Ammon's horn (tissue), 1 donor: Measurements from ENCODE around the gene SSB.
"Not testable (repeated sequence)": the region's sequence is repeated elsewhere in the genome, so short reads cannot be mapped to it uniquely, and the experiment has no call there.

Source experiments
- DNase-seq: peaks from one replicate; pipeline ENCODE4 v3.0.0-alpha.2; 2016; ENCODE audit warnings: low spot score

The SSB gene

GRCh38 chr2:169781249-169782013 lies 17.2 kb upstream of the SSB start:
- DNase-seq: no peak

- DNase-seq: no peak
Measured at GRCh38 chr2:169782513-169782912, 16.2 kb upstream of the SSB start.

GRCh38 chr2:169790581-169790980 lies 8.1 kb upstream of the SSB start:
- no peak for DNase-seq

- DNase-seq: no peak
Measured at GRCh38 chr2:169795181-169795580, 3.5 kb upstream of the SSB start.

GRCh38 chr2:169796441-169796840 lies 2.2 kb upstream of the SSB start:
- DNase-seq: no peak

GRCh38 chr2:169797601-169798000 lies 1.1 kb upstream of the SSB start:
- DNase-seq: no peak

GRCh38 chr2:169798397-169798717 lies 314 bp upstream of the SSB start:
- DNase-seq: no peak

GRCh38 chr2:169803480-169803879 lies 4.8 kb downstream of the SSB start:
- no peak for DNase-seq

GRCh38 chr2:169806586-169806985 lies 7.9 kb downstream of the SSB start:
- DNase-seq: no peak

GRCh38 chr2:169808221-169808620 lies 9.6 kb downstream of the SSB start:
- no peak for DNase-seq

GRCh38 chr2:169815849-169816248 lies 17.2 kb downstream of the SSB start:
- DNase-seq: no peak

- not testable (repeated sequence) for DNase-seq
Measured at GRCh38 chr2:169816961-169817360, 18.3 kb downstream of the SSB start.

- not testable (repeated sequence) for DNase-seq
Measured at GRCh38 chr2:169817369-169817768, 18.7 kb downstream of the SSB start.

GRCh38 chr2:169818241-169818640 lies 19.6 kb downstream of the SSB start:
- DNase-seq: no peak

- DNase-seq: no peak
Measured at GRCh38 chr2:169819106-169819505, 20.4 kb downstream of the SSB start.

GRCh38 chr2:169820101-169820500 lies 21.4 kb downstream of the SSB start:
- DNase-seq: not testable (repeated sequence)

- no peak for DNase-seq
Measured at GRCh38 chr2:169822036-169822435, 23.4 kb downstream of the SSB start.

- DNase-seq: no peak
Measured at GRCh38 chr2:169822785-169823392, 24.2 kb downstream of the SSB start.

- no peak for DNase-seq
Measured at GRCh38 chr2:169823996-169824372, 25.3 kb downstream of the SSB start.

- DNase-seq: peak; percentile 90
Measured at GRCh38 chr2:169824373-169825333, 26.0 kb downstream of the SSB start, which contains the start of gene METTL5. Gene METTL5, minus strand, starts transcription at chr2:169824905. Its CDS starts 308 bp downstream, at chr2:169824597.

- peak; percentile 96 for DNase-seq
Measured at GRCh38 chr2:169827272-169828140, 28.8 kb downstream of the SSB start, which contains the start of gene UBR3. Gene UBR3, plus strand, starts transcription at chr2:169827454. Its CDS starts 54 bp downstream, at chr2:169827508.
